ENCODE results near the gene ZNF423. TPM values are rescaled to one million over a fixed set of nuclear protein-coding genes. Genes with fewer than 3 reads are reported as not detected.

The ZNF423 gene
- total and polyA plus RNA-seq, 2 of the 13 experiments (the other 11 are each of a cell fraction or from before 2014, with no cell fraction given) = 0.07 to 0.31 TPM

GRCh38 chr16:49528060-49528865 is 327.6 kb downstream of the ZNF423 start:
- BruUV-seq (replicated peaks) = no TSS peak
- Histone ChIP-seq H3K9me3 (ENCODE audit: low read length) (no peaks in the 10 kb centered on the region), H3K9ac (ENCODE audit: insufficient read depth, low read depth, low read length) (no peak overlapping the region), H3K4me1 (ENCODE audit: insufficient read depth, low read length) (no peaks in the 10 kb centered on the region), H3K4me2 (ENCODE audit: low read depth, low read length) (no peak overlapping the region), H3K27ac (ENCODE audit: extremely low read length, insufficient read depth, low read length) (no peak overlapping the region), H3K4me3 (replicated peaks in 1 of 3; ENCODE audit: insufficient read depth in 1 of 3, low read depth in 2 of 3, low read length in 3 of 3) (no peak overlapping the region), H3K79me2 (ENCODE audit: insufficient read depth, low read length) (no peaks in the 10 kb centered on the region), H3K36me3 (replicated peaks in 1 of 2; ENCODE audit: control insufficient read depth in 1 of 2, insufficient read depth in 2 of 2, low read length in 2 of 2) (no peaks in the 10 kb centered on the region), H4K20me1 (ENCODE audit: insufficient read depth, low read length) (no peaks in the 10 kb centered on the region), H2AFZ (ENCODE audit: low read length) (no peak overlapping the region), H3K27me3 (ENCODE audit: control insufficient read depth in 1 of 2, insufficient read depth in 2 of 2, low read length in 2 of 2) (peaks cover 7 to 25% of the 10 kb centered on the region in 2 experiments; a peak in 4 of 5 replicates)
- ChIA-PET CTCF (ENCODE audit: low intra/inter-chr PET ratio, low total read pairs) (no interaction called here), POLR2A (no interaction called here)
- no peak for DNase-seq (ENCODE audit: low spot score)
- in situ Hi-C loops (cut with HindIII; ENCODE audit: extremely low pct_ligation_motif_present, low pct_unique_long_range_greater_than_20kb) = no loop called here
- 22% methylated on average over 15 of the region's 23 CpGs for WGBS (ENCODE audit: low lambda C conversion rate)
- intact Hi-C loops (cut with micrococcal nuclease; ENCODE audit: unreplicated experiment) = no loop called here
- FAIRE-seq = no peak
- ATAC-seq = no peak
- TF ChIP-seq ZBTB46 (CRISPR knock-in tag; IDR thresholded peaks at IDR 0.05; ENCODE audit: borderline replicate concordance) (no peak), TOPORS (CRISPR knock-in tag; IDR thresholded peaks at IDR 0.05) (no peak), BCL6 (CRISPR knock-in tag; IDR thresholded peaks at IDR 0.05) (no peak), ZFP62 (CRISPR knock-in tag; IDR thresholded peaks at IDR 0.05) (no peak), ZNF614 (CRISPR knock-in tag; IDR thresholded peaks at IDR 0.05; ENCODE audit: borderline replicate concordance) (no peak), KLF12 (CRISPR knock-in tag; IDR thresholded peaks at IDR 0.05; ENCODE audit: borderline replicate concordance) (no peak), RORA (CRISPR knock-in tag; IDR thresholded peaks at IDR 0.05) (no peak), HES4 (CRISPR knock-in tag; IDR thresholded peaks at IDR 0.05; ENCODE audit: borderline replicate concordance) (no peak), GATA4 (IDR thresholded peaks at IDR 0.05; ENCODE audit: borderline replicate concordance, low read depth) (no peak), MYNN (CRISPR knock-in tag; IDR thresholded peaks at IDR 0.05; ENCODE audit: low read depth) (no peak), XRCC5 (optimal IDR thresholded peaks at IDR 0.05; ENCODE audit: low read length) (no peak), NR2F1 (CRISPR knock-in tag; IDR thresholded peaks at IDR 0.05) (no peak), ELK4 (CRISPR knock-in tag; IDR thresholded peaks at IDR 0.05; ENCODE audit: borderline replicate concordance) (no peak), GTF3A (CRISPR knock-in tag; conservative IDR thresholded peaks at IDR 0.05) (no peak), ZNF430 (CRISPR knock-in tag; IDR thresholded peaks at IDR 0.05) (no peak), LBX2 (CRISPR knock-in tag; IDR thresholded peaks at IDR 0.05; ENCODE audit: borderline replicate concordance) (no peak)

Measured in HepG2 (cell line).